ELR (cell line): ENCODE data around the gene THAP9.
"Not testable (repeated sequence)": the region's sequence is repeated elsewhere in the genome, so short reads cannot be mapped to it uniquely, and the experiment has no call there.

Source experiments
- DNase-seq: peaks from one replicate; pipeline ENCODE4 v3.0.0-alpha.2; 2015; ENCODE audit warnings: low read depth

THAP9 gene

DNA sequence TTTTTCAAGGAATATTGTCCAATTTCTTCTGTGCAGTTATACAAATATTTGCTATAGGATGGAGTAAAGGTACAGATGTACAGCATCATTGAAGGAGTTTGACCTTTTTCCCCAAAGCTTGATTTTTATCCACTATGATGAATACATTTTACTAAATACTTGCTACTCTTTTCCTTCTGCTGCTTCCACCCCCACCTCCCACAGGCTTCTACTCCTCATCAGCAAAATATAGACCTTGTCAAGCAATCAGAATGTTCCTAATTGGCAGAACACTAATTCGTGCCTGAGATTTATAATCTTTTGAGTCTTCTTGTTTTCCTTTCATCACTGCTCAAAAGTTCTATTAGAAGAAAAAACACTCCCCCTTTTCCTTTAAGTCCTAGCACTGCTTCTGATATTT is 3.8 kb upstream of the THAP9 start:
- DNase-seq: no peak

DNA sequence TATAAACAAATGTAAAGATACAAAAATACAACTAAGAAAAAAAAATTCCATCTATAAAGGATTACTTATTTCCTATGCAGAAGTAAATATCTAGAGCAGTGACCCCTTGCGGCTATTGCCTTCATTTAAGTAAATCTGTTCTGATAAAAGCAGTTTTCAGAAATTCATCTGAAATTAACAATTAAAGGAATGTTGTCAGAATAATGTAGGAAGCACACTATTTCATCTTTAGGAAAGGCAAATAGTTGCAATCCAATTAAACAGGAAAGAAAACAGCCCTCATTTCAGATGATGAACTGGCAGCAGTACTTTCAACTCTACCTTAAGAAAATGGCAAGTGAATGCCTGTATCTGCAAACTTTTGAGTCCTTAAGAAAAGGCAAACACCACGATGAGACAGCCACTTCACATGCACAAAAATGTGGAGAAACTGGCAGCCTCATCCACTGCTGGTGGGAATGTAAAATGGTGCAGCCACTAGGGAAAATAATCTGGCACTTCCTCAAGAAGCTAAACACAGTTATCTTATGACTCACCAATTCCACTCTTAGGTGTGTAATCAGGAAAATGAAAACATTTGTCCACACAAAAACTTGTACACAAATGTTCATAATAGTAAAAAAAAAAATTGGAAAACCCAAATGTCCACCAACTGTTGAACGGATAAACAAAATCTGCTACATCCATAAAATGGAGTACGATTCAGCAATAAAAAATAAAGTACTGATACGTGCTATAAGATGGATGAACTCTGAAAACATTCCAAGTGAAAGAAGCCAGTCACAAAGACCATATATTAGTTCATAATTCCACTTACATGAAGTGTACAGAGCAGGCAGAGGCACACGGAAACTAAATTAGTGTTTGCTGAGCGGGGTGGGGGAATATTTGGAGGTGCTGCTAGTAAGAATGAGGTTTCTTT is 2.0 kb upstream of the THAP9 start:
- peak; percentile 86 for DNase-seq

DNA sequence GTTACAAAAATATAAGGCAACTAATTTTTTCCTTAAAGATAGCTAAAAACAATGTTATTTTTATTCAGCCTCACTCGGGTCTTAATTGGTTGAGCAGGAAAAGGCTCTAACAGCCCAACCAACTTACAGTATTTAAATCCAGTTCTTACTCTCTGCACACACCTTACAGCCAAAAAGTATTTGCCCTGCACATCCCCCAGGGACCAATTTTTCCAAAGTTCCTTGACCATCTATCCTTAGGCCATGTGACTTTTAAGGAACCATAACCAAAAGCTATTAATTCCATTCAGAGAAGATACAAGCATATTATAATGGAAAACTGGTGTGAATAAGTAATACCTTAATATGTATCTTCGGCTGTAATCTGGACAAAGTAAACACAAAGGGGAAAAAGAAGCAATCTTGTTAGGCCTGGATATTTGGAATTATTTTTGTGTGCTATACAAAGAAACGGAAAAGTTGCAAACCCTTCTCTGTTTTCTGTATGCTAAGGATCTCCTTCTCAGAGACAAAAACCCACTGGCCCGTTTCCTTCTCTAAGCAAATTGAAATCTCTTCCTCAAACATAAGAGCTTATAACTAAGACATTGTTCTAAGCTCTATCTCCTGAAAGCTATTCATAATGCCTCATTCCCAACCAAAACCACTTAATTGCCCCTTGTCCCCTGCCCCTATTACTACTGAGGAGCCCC is 1.0 kb upstream of the THAP9 start:
- DNase-seq: peak; percentile 31

DNA sequence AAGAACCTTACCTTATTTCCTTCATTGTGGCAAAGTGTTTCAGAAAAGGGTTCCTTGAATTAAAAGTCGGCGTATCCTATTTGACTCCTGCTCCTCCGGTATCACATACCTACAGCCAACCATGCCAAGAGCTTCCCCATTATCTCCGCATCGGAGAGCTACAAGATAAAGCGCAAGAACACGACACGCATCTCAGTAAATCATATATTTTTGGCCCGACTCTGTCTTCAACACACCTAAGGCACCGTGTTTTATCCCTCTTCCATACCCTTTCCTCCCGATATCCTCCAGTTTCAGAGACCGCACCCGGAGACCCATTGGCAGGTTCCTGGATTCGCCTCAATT is 497 bp upstream of the THAP9 start:
- peak; percentile 58 for DNase-seq

DNA sequence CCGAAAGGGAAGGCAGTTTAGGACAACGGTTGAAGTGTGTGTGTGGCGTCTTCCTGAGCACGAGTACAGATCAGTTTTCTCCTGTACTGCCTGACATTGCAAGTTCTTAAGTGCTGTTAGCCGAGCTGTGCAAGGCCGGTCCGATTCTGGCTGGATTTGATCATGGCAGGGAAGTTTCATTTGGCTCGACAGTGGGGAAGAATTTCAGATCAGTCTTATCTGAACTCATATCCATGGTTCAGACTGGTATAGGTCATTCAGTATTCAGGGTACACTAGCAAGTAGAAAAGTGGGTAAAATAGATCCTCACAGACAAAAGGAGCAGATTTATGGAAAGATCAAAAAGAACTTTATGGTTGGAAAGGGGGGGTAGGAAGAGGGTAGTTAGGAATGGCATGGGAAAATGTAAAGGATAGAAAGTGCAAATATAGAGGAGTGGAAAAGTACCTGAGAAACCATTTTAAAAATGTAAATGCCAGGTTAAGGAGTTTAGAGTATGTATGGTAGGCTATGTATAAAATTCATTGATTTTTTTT is 716 bp downstream of the THAP9 start:
- DNase-seq: no peak

DNA sequence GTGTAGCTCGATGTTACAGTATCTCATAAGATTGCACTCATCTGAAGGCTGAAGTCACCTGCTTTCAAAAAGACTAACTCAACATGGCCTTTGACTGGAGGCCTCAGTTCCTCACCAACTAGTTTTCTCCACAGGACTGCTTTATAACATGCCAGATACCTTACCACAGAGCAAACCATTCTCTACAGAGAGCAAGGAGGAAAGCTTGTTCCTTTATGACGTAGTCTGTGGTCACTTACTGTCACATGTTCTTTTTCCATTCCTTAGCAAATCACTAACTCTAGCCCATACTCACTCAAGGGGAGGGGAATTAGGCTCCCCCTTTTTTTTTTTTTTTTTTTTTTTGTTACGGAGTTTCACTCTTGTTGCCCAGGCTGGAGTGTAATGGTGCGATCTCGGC is 3.2 kb downstream of the THAP9 start:
- DNase-seq: no peak

DNA sequence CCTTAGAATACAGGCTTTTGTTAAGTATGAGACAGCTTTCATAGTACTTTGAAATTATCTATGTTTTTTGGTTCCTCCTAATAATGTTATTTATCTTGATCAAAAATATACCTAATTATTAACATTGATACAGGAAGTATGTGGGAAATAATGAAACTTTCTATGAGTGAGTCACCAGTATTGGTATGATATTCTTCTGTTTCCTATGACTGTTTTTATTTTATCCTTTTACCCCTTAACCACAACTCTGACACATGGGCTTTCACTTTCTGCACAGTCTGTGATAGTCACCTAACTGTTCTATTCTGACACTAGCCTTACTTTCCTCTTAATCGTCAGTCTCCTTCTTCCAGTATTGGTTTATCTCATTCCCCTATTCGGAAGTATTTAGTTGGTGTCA is 4.7 kb downstream of the THAP9 start:
- DNase-seq: peak; percentile 86

DNA sequence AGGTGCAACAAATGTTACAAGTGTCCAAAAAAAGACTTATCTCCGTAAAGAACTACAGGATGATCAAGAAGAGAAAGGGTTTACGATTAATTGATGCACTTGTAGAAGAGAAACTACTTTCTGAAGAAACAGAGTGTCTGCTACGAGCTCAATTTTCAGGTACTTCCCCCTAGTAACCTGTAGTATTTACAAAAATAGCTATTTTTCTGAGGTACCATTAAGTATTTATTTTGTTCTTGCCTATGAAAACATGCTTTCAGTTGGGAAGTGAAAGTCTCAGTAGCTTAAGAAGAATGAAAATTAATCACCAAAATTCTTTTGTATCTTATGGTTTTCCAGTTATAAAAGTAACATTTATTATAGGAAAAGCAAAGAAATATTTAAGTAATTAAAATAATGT is 5.9 kb downstream of the THAP9 start:
- no peak for DNase-seq

DNA sequence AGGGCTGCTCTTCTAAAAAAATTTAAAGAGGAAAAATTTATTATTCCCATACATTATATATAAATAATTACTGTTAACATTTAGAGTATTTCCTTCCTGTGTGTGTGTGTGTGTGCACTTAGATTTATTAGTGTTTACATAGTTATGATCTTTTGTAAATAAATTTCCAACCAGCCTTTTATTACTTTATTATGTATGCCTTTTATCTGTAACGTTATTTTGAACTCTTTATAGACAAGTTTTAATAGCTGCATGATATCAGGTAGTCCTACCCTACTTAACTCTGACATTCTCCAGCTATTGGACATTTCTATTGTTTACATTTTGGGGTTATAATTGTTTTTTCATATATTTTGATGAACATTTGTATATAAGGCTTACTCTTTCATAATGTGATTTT is 8.8 kb downstream of the THAP9 start:
- DNase-seq: no peak

DNA sequence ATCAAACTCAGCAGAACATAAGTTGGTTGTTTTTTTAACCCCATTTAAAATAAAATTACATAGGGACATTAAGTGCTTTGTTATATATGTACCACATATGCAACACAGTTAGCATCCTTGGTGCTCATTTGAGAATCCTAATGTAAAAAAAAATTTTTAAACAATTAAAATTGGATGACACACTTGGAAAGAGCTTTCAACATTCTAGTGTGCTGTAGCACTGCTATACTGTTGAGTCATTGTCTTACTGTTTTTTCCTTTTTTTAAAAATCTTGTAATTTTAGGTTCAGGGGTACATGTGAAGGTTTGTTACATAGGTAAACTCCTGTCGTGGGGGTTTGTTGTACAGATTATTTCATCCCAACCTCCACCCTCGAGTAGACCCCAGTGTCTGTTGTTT is 12.8 kb downstream of the THAP9 start:
- peak; percentile 27 for DNase-seq

DNA sequence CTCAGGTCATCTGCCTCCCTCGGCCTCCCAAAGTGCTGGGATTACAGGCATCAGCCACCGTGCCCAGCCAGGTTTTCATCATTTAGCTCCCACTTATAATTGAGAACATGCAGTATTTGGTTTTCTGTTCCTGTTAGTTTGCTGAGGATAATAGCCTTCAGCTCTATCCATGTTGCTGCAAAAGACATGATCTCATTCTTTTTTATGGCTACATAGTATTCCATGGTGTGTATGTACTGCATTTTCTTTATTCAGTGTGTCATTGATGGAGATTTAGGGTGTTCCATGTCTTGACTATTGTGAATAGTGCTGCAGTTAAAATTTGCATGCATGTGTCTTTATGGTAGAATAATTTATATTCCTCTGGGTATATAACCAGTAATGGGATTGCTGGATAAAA is 13.4 kb downstream of the THAP9 start:
- DNase-seq: not testable (repeated sequence)

DNA sequence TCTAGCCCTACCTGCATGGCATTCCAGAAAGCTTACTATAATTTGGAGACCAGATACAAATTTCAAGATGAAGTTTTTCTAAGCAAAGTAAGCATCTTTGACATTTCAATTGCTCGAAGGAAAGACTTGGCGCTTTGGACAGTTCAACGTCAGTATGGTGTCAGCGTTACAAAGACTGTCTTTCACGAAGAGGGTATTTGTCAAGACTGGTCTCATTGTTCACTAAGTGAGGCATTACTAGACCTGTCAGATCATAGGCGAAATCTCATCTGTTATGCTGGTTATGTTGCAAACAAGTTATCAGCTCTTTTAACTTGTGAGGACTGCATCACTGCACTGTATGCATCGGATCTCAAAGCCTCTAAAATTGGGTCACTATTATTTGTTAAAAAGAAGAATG is 17.6 kb downstream of the THAP9 start:
- DNase-seq: no peak

DNA sequence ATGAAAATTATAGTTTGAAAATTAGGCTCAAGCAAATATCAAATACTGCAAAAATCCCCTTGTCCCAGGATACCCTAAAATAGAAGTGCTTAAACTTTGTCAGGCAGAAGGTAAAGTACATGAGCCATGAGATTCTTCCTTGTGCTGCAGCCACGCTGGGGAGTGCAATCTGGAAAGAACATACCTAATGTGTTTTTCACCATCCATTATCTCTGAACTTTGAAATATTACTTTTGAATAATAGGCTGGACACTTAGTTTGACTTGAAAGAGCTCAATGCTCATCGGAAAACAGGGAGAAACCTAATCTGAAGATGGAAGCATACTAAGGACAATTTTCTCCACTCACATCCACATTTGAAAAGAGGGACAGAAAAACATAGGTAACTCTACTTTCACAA is 18.9 kb downstream of the THAP9 start:
- DNase-seq: no peak

DNA sequence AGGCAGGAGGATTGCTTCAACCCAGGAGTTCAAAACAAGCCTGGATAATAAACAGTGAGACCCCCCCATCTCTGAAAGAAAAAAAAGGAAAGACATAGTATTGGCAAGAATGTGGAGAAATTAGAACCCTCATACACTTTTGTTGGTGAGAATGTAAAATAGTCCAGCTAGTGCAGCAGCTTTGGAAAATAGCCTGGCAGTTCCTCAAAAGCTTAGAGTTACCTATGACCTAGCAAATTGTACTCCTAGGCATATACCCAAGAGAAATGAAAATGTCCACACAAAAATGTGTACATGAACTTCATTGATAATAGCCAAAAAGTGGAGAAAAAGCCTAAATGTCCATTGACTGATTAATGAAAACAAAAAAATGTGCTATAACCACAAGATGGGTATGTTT is 21.3 kb downstream of the THAP9 start:
- no peak for DNase-seq

DNA sequence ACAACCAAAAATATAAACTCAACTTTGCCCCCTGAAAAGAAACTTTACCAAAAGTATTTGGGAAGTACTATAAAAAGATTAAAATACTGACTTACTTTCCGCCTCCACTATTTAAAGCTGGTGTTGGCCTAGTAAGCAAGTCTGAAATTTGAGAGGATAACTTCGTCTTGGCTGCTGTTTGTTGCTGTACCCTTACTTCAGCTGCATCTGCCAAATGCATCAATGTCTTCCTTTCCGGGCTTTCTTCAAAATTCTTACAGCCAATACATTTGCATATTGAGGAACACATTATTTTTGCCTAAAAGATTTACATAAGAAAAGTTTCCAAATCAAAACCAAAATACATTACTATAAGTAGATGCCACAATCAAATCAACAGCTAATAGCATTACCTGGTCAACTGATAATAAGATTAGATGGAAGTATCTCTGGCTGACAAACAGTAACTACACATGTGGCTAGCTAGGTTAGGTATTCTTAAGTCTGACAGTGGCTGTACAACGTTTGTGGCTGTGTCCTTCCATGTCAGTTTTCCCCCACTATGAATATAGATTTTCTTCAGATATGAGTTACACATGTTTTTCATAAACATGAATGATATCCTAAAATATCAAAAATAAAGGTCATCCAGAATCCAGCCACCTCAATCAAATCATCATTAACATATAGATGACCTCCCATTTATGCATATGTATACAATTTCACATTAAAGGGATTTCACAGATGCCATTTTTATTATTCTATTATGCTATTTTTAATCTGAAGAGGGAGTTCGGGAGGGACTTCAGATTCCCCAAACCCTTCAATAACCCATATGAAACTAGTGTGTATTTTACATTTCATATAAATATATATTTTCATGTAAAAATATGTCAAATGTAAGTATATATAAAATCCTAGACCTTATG is 30.6 kb downstream of the THAP9 start:
- DNase-seq: no peak

DNA sequence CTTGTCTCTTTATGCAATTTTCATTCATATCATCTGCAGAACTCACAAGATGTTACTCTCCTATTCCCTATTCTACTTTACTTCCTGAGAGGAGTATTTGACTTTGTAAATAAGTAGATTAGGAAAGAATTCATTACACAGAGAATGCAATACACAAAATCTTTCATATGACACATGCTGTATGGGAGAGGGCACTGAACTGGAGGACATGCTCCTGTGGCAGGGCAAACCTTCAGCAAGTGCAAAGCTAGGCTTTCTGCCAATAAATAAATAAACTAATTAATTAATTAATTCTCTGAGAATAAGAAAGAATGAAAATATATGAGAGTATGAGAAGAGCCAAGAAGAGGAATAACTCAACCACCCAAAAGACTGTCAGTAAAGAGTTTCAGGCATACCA is 33.9 kb downstream of the THAP9 start:
- DNase-seq: no peak

DNA sequence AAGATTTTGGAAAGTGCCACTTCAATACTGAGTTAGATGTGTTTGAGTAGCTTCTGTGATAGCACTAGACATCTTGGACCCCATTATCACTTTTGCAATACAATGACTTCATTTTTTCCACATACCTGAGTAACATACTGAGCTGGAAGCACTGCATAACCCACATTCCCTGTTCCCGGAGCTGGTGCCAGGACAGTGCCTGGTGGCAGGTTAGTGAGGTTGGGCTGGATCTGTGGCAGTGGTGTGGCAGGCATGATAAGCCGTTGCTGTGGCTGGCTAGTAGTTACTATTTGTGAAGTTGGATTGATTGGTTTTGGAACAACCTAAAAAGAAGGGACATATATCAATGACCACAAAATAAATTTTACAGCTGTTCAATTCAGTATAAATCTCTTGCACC is 38.9 kb downstream of the THAP9 start:
- DNase-seq: no peak

DNA sequence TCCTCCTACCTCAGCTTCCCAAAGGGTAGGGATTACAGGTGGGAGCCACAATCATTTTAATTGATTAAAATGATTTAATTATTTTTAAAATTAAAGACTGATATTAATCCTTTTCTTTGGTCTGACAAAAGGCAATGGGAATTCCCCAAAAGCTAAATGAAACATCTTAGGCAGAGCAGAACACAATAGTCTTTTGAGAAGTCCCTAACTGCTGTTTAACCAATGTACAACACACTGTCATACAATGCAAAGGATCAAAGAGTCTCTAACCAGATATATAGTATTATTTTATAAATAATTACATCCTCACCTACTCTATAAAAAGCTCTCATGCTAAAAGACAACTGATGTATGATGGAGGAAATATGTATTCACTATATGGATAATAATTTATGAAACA is 47.0 kb downstream of the THAP9 start:
- DNase-seq: no peak

DNA sequence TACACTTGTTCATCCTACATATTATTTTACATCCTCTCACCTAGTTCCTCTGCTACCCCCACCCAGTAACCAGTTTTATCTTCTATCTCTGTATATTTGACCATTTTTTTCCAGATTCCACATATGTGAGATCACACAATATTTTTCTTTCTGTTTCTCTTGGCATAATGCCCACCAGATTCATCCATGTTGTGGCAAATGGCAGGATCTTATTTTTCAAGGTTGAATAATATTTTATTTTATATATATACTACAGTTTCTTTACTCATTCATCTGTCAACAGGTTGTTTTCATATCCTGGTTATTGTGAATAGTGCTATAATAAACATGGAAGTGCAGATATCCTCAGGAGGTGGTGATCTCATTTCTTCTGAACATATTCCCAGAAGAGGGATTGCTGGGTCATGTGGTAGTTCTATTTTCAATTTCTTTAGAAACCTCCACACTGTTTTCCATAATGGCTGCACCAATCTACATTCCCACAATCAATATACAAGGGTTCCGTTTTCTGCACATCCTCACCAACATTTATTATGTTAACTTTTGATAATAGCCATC is 48.2 kb downstream of the THAP9 start:
- peak; percentile 57 for DNase-seq

DNA sequence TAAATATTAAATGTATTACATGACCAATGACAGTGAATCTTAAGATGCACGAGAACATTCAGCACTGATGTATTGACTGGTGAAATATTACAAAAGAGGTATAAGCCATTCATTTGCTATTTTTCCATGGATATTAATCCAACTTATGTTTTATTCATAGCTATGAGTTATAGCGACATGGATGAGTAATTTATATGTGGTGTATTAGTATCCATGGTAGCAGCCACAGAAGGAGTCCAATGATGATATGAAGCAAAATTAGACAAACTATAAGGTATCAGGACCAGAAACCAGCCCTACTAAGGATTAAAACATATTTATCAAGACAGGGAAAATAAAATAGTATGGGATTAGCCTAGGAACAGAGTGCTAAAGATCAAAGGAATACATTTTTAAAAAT is 50.7 kb downstream of the THAP9 start:
- DNase-seq: peak; percentile 39

DNA sequence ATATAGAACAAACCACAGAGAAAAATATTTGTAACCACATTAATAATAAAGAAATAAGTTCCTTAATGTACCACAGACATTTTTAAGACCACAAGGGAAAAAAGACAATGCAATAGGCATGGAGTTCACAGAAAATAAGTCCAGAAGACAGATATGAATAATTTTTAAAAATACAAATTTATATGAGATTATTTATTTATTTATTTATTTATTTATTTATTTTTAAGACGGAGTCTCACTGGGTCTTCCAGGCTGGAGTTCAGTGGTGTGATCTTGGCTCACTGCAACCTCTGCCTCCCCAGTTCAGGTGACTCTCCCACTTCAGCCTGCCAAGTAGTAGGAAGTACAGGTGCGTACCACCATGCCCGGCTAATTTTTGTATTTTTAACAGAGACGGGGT is 53.7 kb downstream of the THAP9 start:
- DNase-seq: no peak

DNA sequence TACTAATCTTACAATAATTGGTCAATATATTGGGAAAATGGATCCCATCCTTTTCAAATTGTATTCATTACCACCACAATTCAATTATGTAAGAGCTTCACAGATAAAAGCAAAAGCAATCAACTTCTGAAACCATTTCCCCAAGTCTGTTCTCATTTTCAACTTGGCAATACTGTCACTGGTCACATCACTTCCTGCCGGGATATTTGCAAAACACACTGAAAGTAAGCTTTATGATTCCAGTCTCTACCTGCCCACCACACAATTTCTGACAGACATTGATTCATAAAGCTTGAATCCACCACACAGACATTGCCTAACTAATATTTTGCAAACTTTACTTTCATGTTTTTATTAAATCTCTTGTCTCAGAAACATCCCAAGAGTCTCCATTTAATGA is 56.5 kb downstream of the THAP9 start:
- no peak for DNase-seq
